Limb (tissue), 2 donors: Measurements from ENCODE around the gene KIR2DL4.
"Not testable (repeated sequence)": the region's sequence is repeated elsewhere in the genome, so short reads cannot be mapped to it uniquely, and the experiment has no call there.

Source experiments
- DNase-seq, 2 donors: peaks; one replicate each; pipeline ENCODE4 v3.0.0-alpha.2; 2016; ENCODE audit errors: extremely low spot score in 2 of 2

Gene KIR2DL4

DNA sequence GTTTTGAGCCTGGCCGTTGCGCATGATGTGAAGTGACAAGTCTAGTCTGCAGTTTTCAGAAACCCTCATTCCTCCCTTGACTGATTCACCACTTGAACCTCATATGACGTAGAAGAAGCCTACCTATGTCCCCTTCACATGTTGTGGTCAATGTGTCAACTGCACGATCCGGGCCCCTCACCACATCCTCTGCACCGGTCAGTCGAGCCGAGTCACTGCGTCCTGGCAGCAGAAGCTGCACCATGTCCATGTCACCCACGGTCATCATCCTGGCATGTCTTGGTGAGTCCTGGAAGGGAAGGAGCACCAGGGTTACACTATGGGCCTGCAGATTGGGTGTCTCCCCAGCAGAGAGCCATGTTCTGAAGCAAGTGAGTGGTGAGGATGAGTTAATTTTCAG is at the start of gene KIR2DL4:
KIR2DL4 (plus strand) TSS at position 201 of the 400 bp plus-strand sequence; CDS start at position 243, 42 bp downstream.
- no peak for DNase-seq

DNA sequence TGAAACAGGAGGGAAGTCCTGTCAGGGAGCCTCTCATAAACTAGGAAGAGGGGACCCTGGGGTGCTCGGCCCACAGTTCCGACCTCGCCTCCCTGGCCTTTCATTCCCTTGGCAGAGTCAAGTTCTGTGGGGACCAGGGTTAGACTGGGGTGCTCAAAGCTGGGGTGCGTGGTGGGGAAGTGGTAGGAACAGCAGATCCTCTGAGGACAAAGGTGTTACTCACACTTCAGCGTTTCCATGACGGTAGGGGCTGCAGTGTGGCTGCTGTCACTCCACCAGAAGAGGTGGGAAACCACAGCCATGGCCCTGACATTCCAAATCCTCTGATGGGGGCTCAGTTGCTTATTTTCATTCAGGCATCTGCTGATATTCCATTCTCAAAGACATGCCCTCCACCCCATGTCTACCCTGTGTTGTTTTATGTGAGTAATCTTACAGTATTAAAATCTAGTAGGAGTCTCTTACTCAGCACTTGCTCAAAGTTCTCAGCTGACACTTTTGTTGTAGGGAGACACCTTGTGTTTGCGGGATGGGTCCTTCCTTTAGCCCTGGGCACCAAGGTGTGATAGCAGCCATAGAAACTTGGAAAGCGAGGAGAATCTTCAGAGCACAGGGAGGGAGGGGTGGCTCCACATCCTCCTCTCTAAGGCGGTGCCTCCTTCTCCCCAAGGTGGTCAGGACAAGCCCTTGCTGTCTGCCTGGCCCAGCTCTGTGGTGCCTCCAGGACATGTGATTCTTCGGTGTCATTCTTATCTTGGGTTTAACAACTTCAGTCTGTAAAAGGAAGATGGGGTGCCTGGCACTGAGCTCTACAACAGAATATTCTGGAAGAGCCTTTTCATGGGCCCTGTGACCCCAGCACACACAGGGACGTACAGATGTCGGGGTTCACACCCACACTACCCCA is 47.0 kb upstream of the KIR2DL4 start:
- DNase-seq = not testable (repeated sequence)

DNA sequence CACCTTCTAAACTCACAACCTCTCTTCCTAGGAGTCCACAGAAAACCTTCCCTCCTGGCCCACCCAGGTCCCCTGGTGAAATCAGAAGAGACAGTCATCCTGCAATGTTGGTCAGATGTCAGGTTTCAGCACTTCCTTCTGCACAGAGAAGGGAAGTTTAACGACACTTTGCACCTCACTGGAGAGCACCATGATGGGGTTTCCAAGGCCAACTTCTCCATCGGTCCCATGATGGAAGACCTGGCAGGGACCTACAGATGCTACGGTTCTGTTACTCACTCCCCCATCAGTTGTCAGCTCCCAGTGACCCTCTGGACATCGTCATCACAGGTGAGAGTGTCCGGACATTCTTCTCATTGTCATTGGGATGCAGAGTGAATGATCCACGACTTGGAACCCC is 44.8 kb upstream of the KIR2DL4 start:
- not testable (repeated sequence) for DNase-seq

DNA sequence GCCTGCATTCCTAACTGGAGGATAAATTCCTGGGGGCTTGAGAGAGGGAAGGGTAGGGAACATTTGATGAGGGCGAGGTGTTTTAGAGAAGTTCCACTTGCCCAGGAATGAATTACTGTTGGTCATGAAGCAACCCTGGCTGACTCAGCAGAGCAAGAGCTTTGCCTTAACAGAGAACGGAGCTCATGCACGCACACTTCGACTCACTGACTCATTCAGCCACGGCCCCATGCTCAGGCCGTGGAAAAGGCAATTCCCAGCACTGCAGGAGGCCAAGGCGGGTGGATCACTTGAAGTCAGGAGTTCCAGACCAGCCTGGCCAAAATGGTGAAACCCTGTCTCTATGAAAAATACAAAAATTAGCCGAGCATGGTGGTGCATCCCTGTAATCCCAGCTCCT is 39.2 kb upstream of the KIR2DL4 start:
- DNase-seq = not testable (repeated sequence)

DNA sequence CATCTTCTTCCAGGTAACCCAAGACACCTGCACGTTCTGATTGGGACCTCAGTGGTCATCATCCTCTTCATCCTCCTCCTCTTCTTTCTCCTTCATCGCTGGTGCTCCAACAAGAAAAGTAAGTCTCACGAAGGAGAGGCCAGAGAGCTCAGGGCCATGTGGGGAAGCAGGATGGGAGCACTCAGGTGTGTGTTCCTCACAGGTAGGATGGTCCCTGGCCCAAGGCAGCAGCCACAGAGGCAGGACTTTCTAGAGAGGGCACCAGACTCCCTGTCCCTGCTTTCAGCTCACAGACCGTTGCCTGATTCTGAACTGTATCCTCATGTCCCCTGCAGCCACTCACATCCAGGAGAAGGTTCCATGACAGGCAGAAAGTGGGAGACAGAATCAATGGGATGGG is 36.9 kb upstream of the KIR2DL4 start:
- not testable (repeated sequence) for DNase-seq

DNA sequence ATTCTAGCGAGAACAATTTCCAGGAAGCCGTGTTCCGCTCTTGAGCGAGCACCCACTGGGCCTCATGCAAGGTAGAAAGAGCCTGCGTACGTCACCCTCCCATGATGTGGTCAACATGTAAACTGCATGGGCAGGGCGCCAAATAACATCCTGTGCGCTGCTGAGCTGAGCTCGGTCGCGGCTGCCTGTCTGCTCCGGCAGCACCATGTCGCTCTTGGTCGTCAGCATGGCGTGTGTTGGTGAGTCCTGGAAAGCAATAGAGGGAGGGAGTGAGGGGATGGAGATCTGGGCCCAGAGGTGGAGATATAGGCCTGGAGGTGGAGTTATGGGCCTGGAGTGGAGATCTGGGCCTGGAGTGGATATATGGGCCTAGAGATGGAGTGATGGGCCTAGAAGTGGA is 33.8 kb upstream of the KIR2DL4 start, which contains the start of gene KIR2DL1:
KIR2DL1 (plus strand) TSS at position 148 of the 400 bp plus-strand sequence; CDS start at position 206, 58 bp downstream.
- not testable (repeated sequence) for DNase-seq

DNA sequence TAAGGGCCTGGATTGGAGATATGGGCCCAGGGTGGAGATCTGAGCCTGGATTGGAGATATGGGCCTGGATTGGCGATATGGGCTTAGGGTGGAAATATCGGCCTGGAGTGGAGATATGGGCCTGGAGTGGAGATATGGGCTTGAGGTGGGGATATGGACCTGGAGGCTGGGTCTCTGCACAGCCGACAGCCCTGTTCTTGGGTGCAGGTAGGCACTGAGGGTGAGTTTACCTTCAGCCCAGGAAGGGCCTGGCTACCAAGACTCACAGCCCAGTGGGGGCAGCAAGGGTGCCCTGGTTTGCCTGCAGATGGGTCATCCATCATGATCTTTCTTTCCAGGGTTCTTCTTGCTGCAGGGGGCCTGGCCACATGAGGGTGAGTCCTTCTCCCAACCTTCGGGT is 32.9 kb upstream of the KIR2DL4 start:
- not testable (repeated sequence) for DNase-seq

DNA sequence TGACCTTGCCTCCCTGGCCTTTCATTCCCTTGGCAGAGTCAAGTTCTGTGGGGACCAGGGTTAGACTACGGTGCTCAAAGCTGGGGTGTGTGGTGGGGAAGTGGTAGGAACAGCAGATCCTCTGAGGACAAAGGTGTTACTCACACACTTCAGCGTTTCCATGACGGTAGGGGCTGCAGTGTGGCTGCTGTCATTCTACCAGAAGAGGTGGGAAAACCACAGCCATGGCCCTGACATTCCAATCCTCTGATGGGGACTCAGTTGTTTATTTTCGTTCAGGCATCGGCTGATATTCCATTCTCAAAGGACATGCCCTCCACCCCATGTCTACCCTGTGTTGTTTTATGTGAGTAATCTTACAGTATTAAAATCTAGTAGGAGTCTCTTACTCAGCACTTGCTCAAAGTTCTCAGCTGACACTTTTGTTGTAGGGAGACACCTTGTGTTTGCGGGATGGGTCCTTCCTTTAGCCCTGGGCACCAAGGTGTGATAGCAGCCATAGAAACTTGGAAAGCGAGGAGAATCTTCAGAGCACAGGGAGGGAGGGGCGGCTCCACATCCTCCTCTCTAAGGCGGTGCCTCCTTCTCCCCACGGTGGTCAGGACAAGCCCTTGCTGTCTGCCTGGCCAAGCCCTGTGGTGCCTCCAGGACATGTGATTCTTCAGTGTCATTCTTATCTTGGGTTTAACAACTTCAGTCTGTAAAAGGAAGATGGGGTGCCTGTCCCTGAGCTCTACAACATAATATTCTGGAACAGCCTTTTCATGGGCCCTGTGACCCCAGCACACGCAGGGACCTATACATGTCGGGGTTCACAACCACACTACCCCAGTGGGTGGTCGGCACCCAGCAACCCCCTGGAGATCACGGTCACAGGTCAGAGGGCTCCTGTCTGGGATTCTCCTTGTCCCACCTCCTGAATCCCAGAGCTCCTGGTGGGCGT is 32.1 kb upstream of the KIR2DL4 start:
- not testable (repeated sequence) for DNase-seq

DNA sequence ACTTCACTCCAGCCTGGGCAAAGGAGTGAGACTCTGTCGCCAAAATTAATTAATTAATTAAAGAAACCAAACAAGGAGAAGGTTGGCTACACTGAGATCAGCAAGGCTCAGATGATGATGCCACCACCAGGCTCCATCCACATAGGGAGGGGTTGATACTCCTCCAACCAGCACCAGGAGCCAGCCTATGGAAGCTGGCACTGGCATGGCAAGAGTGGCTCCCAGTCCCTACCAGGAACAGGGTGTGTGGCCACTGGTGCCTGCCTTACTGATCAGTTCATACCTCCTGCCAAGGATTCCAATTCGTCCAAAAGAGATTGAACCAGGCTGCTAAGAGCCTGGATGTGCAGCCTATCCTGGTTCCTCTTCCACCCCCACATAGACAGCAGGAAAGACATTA is 30.7 kb upstream of the KIR2DL4 start:
- DNase-seq = not testable (repeated sequence)

DNA sequence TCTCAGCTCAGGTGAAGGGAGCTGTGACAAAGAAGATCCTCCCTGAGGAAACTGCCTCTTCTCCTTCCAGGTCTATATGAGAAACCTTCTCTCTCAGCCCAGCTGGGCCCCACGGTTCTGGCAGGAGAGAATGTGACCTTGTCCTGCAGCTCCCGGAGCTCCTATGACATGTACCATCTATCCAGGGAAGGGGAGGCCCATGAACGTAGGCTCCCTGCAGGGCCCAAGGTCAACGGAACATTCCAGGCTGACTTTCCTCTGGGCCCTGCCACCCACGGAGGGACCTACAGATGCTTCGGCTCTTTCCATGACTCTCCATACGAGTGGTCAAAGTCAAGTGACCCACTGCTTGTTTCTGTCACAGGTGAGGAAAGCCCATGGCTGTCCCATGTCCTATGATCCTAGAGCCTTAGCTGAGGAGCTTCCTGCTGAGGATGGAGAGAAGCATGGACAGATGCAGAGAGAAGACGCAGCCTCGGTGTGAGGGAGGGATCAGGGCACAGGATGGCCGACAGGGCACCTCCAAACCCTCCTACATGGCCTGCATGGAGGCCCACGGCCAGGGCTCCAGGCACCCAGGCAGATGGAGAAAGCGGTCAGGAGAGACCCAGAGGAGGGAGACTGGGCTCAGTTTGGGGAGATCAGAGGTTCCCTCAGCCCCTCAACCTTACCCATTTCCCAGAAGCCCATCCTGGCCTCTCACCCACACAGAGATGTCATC is 28.2 kb upstream of the KIR2DL4 start:
- not testable (repeated sequence) for DNase-seq

DNA sequence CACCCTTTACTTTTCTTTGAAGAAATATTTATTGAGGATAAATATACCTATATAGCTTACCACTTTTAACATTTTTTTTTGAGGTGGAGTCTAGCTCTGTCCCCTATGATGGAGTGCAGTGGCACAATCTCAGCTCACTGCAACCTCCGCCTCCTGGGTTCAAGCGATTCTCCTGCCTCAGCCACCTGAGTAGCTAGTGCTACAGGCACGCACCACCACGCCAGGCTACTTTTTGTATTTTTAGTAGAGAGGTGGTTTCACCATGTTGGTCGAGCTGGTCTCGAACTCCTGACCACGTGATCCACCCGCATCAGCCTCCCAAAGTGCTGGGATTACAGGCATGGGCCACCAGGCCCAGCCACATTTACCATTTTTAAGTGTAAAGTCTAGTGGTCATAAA is 27.6 kb upstream of the KIR2DL4 start:
- not testable (repeated sequence) for DNase-seq

DNA sequence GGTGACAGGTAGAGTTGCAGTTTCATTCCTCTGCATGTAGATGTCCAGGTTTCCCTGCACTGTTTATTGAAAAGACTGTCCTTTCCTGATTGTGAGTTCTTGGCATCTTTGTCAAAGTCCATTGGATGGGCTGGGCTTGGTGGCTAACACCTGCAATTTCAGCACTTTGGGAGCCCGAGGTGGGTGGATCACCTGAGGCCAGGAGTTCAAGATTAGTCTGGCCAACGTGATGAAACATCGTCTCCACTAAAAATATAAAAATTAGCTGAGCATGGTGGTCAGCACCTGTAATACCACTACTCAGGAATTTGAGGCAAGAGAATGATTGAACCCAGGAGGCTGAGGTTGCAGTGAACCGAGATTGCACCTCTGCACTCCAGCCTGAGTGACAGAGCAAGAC is 25.6 kb upstream of the KIR2DL4 start:
- not testable (repeated sequence) for DNase-seq

DNA sequence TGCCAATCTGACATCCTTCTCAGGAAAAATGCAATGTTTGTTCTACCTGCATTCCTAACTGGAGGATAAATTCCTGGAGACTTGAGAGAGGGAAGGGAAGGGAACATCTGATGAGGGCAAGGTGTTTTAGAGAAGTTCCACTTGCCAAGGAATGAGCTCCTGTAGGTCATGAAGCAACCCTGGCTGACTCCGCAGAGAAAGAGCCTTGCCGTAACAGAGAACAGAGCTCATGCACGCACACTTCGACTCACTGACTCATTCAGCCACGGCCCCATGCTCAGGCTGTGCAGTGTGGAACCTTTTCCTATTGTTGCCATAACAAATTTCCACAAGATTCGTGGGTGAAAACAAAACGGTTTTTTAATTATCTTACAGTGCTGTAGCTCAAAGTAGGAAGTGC is 24.5 kb upstream of the KIR2DL4 start:
- not testable (repeated sequence) for DNase-seq

DNA sequence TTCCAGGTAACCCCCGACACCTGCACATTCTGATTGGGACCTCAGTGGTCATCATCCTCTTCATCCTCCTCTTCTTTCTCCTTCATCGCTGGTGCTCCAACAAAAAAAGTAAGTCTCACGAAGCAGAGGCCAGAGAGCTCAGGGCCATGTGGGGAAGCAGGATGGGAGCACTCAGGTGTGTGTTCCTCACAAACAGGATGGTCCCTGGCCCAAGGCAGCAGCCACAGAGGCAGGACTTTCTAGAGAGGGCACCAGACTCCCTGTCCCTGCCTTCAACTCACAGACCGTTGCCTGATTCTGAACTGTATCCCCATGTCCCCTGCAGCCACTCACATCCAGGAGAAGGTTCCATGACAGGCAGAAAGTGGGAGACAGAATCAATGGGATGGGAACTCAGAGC is 20.5 kb upstream of the KIR2DL4 start:
- not testable (repeated sequence) for DNase-seq

DNA sequence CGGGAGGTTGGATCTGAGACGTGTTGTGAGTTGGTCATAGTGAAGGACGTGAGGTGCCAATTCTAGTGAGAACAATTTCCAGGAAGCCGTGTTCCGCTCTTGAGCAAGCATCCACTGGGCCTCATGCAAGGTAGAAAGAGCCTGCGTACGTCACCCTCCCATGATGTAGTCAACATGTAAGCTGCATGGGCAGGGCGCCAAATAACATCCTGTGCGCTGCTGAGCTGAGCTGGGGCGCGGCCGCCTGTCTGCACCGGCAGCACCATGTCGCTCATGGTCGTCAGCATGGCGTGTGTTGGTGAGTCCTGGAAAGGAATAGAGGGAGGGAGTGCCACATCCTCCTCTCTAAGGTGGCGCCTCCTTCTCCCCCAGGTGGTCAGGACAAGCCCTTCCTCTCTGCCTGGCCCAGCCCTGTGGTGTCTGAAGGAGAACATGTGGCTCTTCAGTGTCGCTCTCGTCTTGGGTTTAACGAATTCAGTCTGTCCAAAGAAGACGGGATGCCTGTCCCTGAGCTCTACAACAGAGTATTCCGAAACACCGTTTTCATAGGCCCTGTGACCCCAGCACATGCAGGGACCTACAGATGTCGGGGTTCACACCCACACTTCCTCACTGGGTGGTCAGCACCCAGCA is 17.2 kb upstream of the KIR2DL4 start:
- DNase-seq = not testable (repeated sequence)

DNA sequence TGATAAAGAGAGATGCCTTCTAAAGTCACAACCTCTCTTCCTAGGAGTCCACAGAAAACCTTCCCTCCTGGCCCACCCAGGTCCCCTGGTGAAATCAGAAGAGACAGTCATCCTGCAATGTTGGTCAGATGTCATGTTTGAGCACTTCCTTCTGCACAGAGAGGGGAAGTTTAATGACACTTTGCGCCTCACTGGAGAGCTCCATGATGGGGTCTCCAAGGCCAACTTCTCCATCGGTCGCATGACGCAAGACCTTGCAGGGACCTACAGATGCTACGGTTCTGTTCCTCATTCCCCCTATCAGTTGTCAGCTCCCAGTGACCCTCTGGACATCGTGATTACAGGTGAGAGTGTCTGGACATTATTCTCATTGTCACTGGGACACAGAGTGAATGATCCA is 15.3 kb upstream of the KIR2DL4 start:
- not testable (repeated sequence) for DNase-seq

DNA sequence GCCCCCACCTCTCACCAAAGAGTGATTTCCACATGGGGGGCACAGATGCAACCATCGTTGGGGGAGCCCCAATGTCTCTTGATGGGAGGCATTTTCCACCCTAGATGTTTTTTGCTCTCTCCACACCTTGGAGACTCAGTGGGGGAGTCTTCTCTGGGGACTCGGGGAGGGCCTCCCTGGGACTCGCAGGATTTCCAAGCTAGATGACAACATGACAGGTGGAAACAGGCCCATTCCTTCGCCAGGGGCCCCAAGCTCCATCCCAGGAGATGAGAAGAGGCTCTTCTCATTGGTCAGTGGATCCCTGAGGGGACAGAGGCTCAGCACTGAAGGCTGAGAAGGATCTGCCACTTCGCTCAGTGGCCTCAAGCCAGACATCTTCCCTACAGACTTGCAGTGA is 12.7 kb upstream of the KIR2DL4 start:
- no peak for DNase-seq

DNA sequence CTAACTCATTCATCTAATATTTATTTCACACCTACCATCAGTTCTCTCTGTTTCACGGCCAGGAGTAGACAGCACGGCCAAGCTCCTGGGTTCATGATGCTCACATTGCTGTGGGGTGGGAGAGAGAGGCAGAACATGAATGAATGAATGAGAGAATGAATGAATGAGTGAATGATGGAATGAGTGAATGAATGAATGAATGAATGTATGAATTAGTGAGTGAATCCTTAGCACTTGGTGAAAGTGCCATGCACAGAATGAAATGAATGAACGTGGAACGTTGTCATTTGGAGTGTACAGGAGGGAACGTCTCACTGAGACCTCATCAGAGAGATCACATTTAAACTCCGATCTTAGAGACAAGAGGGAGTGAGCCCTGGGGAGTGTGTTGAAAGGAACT is 11.9 kb upstream of the KIR2DL4 start:
- no peak for DNase-seq

DNA sequence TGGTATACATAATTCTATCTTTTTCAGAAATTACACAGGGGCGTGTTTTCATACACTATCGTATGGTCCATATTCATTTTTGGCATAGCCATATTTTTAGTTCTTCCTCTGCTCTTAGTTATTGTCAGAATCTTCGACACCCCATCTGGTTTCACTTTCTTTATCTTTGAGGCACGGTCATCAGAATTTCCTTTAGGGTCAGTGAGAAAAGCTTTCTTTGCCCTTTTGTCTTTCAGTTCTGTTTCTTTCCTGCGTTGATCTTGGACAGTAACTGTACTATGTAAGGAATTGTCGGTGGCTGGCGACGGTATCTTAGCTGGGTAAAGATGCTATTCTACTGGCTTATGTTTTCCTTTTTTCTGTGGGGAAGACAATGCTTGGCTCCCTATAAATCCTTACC is 10.6 kb upstream of the KIR2DL4 start:
- no peak for DNase-seq

DNA sequence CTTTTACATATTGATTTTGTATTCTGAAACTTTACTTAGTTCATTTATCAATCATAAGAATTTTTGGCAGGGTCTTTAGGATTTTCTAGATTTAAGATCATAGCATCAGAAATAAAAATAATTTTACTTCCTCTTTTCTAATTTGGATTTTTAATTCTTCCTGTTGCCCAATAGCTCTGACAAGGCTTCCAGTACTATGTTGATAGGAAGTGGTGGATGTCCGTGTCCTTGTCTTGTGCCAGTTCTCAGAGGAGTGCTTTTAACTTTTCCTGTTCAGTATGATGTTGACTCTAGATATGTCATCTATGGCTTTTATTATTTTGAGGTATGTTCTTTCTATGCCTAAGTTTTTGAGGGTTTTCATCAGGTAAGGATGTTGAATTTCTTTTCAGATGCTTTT is 7.7 kb upstream of the KIR2DL4 start:
- no peak for DNase-seq

DNA sequence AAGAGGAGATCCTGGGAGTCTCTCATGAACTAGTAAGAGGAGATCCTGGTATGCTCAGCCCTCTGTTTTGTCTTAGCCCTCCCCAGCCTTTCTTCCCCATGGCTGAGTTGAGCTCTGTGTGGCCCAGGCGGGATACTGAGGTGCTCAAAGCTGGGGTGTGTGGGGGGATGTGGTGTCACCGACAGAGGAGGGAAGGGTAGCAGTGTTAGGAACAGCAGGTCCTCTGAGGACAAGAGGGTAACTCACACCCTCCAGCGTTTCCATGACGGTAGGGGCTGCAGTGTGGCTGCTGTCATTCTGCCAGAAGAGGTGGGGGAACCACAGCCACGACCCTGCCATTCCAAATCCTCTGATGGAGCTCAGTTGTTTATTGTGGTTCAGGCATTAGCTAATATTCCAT is 691 bp downstream of the KIR2DL4 start:
- no peak for DNase-seq
